SU-DHL-6 (cell line): ENCODE results near the gene MRFAP1.

ENCODE experiments used
- CTCF ChIP-seq: fragments of 200-600 bp; sonication (generic); IDR thresholded peaks from one replicate; pipeline ENCODE4 v1.5.1; 2017; ENCODE audit warnings: antibody characterized with exemption, mild to moderate bottlenecking, low read length, moderate library complexity; ENCODE audit not compliant: insufficient read depth, poor library complexity, severe bottlenecking
- EZH2phosphoT487 ChIP-seq: fragments of 200-600 bp; sonication (generic), shearing (Covaris generic); conservative IDR thresholded peaks from 2 replicates; pipeline ENCODE4 v1.6.1; 2018; ENCODE audit warnings: mild to moderate bottlenecking, antibody characterized with exemption, low read length, moderate library complexity, mixed read lengths

GRCh38 chr4:6605605-6606004 is 34.9 kb upstream of the MRFAP1 start:
- TF ChIP-seq CTCF, result no peak
- TF ChIP-seq EZH2phosphoT487, result no peak
